ENCODE data around the gene SLC10A3. TPM values are rescaled to one million over a fixed set of nuclear protein-coding genes. Genes with fewer than 3 reads are reported as not detected.

The SLC10A3 gene
- total and polyA plus RNA-seq, 11 donors = 8.3 to 50.6 (median 15.5) TPM

DNA sequence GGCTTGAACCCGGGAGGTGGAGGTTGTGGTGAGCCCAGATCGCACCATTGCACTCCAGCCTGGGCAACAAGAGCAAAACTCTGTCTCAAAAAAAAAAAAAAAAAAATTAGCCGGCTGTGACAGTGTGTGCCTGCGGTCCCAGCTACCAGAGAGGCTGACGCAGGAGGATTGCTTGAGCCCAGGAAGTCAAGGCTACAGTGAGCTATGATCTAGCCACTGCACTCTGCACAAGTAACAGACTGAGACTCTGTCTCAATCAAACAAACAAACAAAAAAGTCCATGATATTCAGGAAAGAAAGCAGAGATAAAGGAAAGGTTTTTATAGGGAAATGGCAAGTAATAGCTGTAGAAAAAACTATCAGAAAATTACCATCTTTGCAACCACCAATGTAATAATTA is 9.2 kb downstream of the SLC10A3 start:
- peaks cover 0 to 36% (median 14%) of the 10 kb centered on the region in 12 donors for H3K4me1 ChIP-seq
- H3K36me3 ChIP-seq = peaks cover 0 to 9% (median 3%) of the 10 kb centered on the region in 9 donors
- H3K9me3 ChIP-seq = no peaks in the 10 kb centered on the region
- WGBS, 4 donors = 81 to 96% (median 87%) methylated on average over 5 of the region's 5 CpGs
- DNase-seq (peak in 1 of 5 donors; percentile 4), ATAC-seq (no peak)
- H3K4me3 ChIP-seq = no peak overlapping the region
- no peak overlapping the region for H3K27ac ChIP-seq
- no peaks in the 10 kb centered on the region for H3K27me3 ChIP-seq
- TF ChIP-seq, protein P1, sequence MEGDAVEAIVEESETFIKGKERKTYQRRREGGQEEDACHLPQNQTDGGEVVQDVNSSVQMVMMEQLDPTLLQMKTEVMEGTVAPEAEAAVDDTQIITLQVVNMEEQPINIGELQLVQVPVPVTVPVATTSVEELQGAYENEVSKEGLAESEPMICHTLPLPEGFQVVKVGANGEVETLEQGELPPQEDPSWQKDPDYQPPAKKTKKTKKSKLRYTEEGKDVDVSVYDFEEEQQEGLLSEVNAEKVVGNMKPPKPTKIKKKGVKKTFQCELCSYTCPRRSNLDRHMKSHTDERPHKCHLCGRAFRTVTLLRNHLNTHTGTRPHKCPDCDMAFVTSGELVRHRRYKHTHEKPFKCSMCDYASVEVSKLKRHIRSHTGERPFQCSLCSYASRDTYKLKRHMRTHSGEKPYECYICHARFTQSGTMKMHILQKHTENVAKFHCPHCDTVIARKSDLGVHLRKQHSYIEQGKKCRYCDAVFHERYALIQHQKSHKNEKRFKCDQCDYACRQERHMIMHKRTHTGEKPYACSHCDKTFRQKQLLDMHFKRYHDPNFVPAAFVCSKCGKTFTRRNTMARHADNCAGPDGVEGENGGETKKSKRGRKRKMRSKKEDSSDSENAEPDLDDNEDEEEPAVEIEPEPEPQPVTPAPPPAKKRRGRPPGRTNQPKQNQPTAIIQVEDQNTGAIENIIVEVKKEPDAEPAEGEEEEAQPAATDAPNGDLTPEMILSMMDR (IDR thresholded peaks at IDR 0.05) = no peak
- TF ChIP-seq POLR2A (IDR thresholded peaks at IDR 0.05) = no peak
- intact Hi-C loops (cut with DNase I) = loop anchor here in 1 of 10 donors (5.0 kb wide), 1 partner anchor 39 kb away; the partner anchor contains the start of gene FAM50A

DNA sequence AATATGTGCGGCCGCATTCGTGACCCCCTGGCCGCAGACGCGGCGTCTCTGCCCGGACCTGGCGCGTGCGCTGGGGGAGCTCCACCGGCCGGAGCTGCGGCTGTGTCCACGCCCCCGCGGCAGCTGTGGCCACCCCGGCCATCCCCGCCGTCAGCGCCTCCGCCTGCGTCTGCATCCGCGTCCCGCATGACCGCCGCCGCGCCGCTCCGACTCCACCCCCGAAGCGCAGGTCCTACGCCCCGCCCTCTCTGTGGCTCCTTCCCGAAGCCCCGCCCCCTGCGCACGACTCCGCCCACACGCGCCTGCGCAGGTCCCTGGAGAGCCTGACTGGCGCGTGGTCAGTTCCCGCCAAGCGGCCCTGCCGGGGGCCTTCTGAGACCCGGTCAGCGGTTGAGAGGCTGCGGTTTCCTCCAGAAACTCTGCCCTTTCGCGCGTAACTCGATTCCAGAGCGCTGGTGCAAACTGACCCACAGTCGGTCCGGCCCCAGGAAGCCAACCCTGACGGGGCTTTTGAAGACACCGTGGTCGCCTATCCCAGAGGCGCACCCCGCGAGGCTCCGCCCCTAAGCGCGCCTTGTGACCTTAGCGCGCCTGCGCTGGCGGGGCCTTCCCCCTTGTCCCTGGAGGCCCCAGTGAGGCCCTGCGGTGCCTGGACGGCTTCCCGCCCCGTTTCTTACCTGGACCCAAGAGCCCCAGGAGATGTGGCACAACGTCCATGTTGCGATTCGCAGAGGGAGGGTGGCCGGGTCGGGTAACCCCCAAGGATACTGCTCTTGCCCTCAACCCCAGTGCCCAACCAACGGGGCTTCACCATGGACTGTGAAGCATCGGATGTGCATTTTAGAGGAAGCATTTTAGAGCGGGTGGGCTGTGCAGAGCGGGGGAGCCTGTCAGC is 11.5 kb downstream of the SLC10A3 start, which contains the start of gene LAGE3:
Gene LAGE3, minus strand, starts transcription at position 554 of the 895 bp plus-strand sequence. Its CDS starts 366 bp downstream, at position 188.
- peaks cover 0 to 4% (median 0%) of the 10 kb centered on the region in 9 donors for H3K36me3 ChIP-seq

DNA sequence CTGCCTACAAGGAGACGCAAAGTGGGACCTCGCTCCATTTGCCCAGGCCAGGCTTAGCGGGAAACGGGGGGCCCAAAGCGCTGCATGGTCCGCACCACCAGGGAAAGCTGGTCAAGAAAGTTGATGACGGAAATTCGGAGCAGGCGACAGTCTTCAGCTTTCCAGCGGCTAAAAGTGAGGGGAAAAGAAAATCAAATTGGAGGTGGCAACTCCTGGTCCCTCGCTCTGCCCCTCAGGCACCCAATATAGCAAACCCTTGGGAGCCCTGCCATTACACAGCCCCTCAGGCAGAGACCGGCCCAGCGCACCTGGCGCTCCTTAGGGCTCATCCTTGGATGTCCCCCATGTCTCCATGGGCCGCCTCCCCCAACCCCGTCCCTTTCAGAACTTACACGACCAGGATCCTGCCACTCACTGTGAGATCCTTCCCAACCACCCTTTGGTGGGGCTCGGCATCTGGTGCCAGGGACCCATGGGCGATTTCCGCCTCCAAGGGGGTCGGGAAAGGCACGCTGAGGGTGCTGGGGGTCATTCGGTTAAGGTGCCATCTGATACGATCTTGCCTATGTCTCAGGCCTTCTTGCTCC is 12.4 kb downstream of the SLC10A3 start:
- Histone ChIP-seq H3K27me3 (no peaks in the 10 kb centered on the region), H3K9me3 (no peaks in the 10 kb centered on the region), H3K36me3 (no peaks in the 10 kb centered on the region), H3K27ac (peak overlapping the region in 9 of 12 donors; percentile 24 to 88 (median 84)), H3K4me3 (peak overlapping the region; percentile 23 to 67 (median 58)), H3K4me1 (peaks cover 0 to 9% (median 0%) of the 10 kb centered on the region in 12 donors)
- TF ChIP-seq, protein P1 (IDR thresholded peaks at IDR 0.05) = no peak
- no peak for TF ChIP-seq POLR2A (IDR thresholded peaks at IDR 0.05)
- intact Hi-C loops (cut with DNase I) = loop anchor here in 2 of 10 donors (5.0 kb wide), 3 partner anchors 39 to 81 kb away; partner anchors contain the start of genes FAM3A (in 1 of the 2), GDI1 (in 1 of the 2) and RPL10 (in 1 of the 2)
- ATAC-seq (no peak), DNase-seq (no peak)
- 59 to 72% (median 64%) methylated on average over 24 of the region's 24 CpGs for WGBS, 4 donors

More for the DNA sequence above, 11.5 kb downstream of the SLC10A3 start, which contains the start of gene LAGE3:
- WGBS, 4 donors = 2 to 55% (median 23%) methylated on average over 39 to 85 of the region's 85 CpGs
- H3K27me3 ChIP-seq = no peaks in the 10 kb centered on the region
- H3K4me1 ChIP-seq = peaks cover 0 to 17% (median 1%) of the 10 kb centered on the region in 12 donors
- peak within 1 kb of the TSS; percentile 23 to 67 (median 58) for H3K4me3 ChIP-seq
- peak within 1 kb of the TSS in 11 of 12 donors; percentile 69 to 88 (median 84) for H3K27ac ChIP-seq
- intact Hi-C loops (cut with DNase I) = loop anchor here in 2 of 10 donors (5.0 kb wide), 3 partner anchors 38 to 82 kb away; partner anchors contain the start of genes FAM3A (in 1 of the 2), GDI1 (in 1 of the 2) and RPL10 (in 1 of the 2)
- peak; percentile 93 to 95 (median 94) for DNase-seq
- TF ChIP-seq, protein P1 (IDR thresholded peaks at IDR 0.05) = no peak
- TF ChIP-seq POLR2A (IDR thresholded peaks at IDR 0.05) = peak in 1 of 2 donors; percentile 65
- ATAC-seq = peak; percentile 91 to 97 (median 94)
- no peaks in the 10 kb centered on the region for H3K9me3 ChIP-seq

All from heart left ventricle (tissue), 16 donors.